GM19324 (cell line): ENCODE results near the gene MINAR2.

Experiments used
- ATAC-seq: cut with Tn5 transposase; IDR thresholded peaks from one replicate; pipeline ENCODE4 v1.9.1; 2021; ENCODE audit warnings: mild to moderate bottlenecking, moderate library complexity; ENCODE audit not compliant: unreplicated experiment, low FRiP score

The MINAR2 gene

DNA sequence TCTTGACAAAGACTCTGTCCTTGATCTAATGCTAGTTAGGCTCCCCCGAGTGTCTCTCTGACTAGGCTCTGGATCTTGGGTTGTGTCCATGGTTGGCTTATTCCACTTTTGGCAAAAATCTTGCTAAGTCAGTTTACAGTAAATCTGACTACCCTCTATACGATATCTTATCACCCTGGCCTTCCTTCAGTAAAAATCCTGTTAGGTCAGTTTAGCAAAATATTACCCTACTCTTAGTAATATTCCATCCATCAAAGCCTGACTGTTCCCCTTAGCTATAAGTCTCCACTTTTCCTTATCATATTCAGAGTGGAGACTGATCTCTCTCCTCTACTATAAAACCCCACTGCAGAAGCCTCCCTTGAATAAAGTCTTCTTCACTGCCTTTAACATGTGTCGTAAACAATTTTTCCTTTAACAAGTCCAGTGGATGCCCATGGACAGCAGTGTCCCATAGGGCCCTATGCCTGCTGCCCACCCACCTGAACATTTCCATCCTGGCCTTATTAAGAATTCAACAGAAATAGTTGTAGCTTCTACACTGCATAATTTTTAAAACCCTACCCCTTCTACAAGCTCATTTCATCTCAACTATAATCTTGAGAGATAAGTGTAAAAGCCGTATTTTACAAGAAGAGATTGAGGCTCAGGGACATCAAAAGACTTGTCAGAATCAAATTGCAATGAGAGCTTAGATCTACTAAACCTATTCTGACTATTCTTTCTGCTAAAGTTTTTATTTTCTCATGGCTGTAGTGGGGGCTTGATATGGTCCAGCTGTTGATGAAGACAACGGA lies 22.3 kb downstream of the MINAR2 start:
- no peak for ATAC-seq

DNA sequence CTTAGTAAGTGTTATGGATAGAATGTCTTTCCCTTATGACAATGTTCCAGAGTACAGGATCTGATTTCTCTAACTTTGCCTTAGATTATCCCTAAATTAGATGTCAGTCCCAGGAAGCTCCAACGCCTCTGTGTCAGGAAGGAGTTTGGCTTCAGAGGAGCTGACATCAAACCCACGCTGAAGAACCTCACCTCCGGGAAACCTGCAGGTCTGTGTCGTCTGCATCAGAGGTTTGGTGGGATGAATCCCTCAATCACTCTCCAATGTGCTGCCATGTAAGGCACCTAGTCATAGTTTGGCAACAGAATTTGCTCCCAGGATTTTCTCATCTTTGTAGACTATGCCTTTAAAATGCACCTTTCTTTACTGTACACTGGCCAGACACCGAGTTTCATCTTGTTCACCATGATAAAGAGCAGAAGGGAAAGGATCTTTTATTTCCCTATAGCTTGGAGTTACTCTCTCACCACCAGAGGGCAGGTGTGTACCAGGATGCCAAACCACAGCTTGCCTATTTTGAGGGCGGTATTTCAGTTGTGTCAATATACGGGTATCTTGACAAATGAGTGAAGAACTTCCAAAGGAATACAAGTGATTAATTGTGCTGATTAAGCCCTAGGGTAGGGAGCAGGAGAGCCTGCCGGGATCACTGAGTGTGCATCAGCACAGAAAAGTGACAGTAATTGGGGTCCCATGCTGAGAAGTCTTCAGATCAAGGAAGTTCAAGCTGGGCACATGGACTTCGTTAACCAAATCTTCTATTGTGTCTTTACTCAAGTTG lies 23.4 kb downstream of the MINAR2 start:
- ATAC-seq, result peak; percentile 76

DNA sequence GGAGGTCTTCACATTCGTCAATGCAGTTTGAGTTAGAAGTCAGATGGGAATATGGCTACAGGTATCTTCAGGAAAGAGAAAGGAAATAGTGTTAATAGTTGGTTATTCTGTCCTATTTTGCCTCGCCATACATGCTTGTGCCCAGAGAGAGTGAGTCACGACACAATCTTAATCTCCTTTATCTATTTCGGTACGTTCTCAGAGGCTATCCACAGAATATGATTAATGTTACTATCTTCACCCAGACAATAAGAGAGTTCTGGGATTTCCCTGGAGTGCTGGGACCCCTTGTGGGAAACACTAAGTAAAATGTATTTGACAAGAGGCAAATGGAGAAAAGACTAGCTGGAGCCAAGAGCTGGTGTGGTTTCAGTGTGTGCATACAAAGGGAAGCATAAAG lies 25.5 kb downstream of the MINAR2 start:
- no peak for ATAC-seq

DNA sequence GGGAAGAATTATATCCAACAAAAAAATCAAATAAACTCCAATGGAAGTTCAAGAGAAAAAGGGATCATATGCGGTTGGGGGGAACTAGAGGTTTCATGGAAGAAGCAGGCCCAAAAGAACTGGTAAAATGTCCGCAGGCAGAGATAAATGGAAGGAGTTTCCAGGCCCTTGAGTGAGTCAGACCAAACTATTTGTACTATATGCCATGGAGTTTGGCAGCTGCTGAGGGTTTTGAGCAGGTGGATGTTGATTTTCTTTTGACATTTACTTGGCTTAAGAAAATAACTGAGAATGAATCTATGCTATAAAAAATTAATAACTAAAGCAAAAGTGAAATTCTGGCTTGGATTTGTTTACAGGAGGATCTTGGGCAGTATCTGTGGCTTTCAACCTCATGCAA lies 33.7 kb downstream of the MINAR2 start:
- no peak for ATAC-seq

- no peak for ATAC-seq
Observed at GRCh38 chr5:129803403-129803802, 55.5 kb downstream of the MINAR2 start.

DNA sequence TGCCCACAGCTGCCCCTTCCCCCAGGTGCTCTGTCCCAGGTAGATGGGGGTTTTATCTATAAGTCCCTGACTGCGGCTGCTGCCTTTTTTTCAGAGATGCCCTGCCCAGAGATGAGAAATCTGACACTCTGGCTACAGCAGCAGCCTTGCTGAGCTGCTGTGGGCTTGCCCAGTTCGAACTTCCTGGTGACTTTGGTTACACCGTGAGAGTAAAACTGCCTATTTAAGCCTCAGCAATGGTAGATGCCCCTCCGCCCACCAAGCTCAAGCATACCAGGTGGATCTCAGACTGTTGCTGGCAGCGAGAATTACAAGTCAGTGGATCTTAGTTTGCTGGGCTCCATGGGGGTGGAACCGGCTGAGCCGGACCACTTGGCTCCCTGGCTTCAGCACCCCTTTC lies 56.8 kb downstream of the MINAR2 start:
- ATAC-seq, result no peak

DNA sequence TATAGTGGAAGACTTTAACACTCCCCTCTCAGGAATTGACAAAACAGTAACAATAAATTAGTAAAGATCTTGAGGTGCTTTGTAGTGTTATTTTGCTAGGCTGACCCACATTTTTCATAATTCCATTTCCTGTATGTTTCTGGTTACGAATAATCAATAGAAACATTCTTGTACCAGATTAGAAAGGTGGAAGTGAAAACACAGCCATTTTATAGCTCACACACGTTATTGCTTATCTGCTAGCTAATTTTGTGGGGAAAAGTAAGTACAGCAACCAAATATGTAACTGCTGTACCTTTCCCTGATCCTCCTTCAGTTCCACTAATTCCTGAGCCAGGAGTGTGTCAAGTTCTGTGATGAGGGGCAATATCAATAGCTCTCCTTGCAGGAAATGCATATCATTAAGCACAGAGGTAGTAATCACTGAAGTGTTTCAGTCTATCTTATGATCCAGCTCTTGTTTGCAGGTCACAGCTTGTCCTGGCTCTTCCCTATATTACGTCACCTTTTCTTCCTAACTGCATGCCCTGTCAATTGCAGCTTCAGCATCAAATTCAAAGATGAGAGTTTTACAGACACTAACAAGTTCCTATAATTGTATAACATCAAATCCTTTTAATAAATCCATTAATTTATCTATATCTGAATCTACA lies 59.4 kb downstream of the MINAR2 start:
- ATAC-seq, result no peak
